ENCODE measurements around the gene AHRR.

Gene AHRR

GRCh38 chr5:431001-431710, 109.6 kb downstream of the AHRR start:
- no peak for DNase-seq

- DNase-seq = no peak
Measured at GRCh38 chr5:431711-432050, 110.2 kb downstream of the AHRR start.

GRCh38 chr5:432201-432927, 110.8 kb downstream of the AHRR start:
- DNase-seq = no peak

GRCh38 chr5:432928-433791, 111.6 kb downstream of the AHRR start:
- no peak for DNase-seq

GRCh38 chr5:433836-434235, 112.3 kb downstream of the AHRR start:
- no peak for DNase-seq

GRCh38 chr5:434443-435146, 113.1 kb downstream of the AHRR start:
- DNase-seq = no peak

GRCh38 chr5:435156-435790, 113.8 kb downstream of the AHRR start:
- no peak for DNase-seq

- DNase-seq = peak; percentile 17
Measured at GRCh38 chr5:435961-436640, 114.6 kb downstream of the AHRR start.

GRCh38 chr5:436641-436975, 115.1 kb downstream of the AHRR start:
- no peak for DNase-seq

- DNase-seq = no peak
Measured at GRCh38 chr5:437281-437771, 115.8 kb downstream of the AHRR start.

- no peak for DNase-seq
Measured at GRCh38 chr5:438481-438981, 117.0 kb downstream of the AHRR start.

- DNase-seq = no peak
Measured at GRCh38 chr5:439181-439580, 117.7 kb downstream of the AHRR start.

GRCh38 chr5:439636-440035, 118.1 kb downstream of the AHRR start:
- DNase-seq = no peak

GRCh38 chr5:440401-441201, 119.1 kb downstream of the AHRR start:
- no peak for DNase-seq

- DNase-seq = no peak
Measured at GRCh38 chr5:441996-442334, 120.5 kb downstream of the AHRR start.

GRCh38 chr5:442335-443238, 121.1 kb downstream of the AHRR start, which contains the start of gene EXOC3:
Gene EXOC3, plus strand, starts transcription at chr5:443176. Its CDS starts 3,030 bp downstream, at chr5:446206.
- no peak for DNase-seq

GRCh38 chr5:443239-444151, 122.0 kb downstream of the AHRR start:
- DNase-seq = peak; percentile 46

GRCh38 chr5:444226-444625, 122.7 kb downstream of the AHRR start:
- DNase-seq = no peak

- no peak for DNase-seq
Measured at GRCh38 chr5:445591-445990, 124.1 kb downstream of the AHRR start.

Measured in SHP77 treated with DMSO at 0.1 percent for 48 hours (cell line).